Measurements from ENCODE around the gene KCNQ1.

DNA sequence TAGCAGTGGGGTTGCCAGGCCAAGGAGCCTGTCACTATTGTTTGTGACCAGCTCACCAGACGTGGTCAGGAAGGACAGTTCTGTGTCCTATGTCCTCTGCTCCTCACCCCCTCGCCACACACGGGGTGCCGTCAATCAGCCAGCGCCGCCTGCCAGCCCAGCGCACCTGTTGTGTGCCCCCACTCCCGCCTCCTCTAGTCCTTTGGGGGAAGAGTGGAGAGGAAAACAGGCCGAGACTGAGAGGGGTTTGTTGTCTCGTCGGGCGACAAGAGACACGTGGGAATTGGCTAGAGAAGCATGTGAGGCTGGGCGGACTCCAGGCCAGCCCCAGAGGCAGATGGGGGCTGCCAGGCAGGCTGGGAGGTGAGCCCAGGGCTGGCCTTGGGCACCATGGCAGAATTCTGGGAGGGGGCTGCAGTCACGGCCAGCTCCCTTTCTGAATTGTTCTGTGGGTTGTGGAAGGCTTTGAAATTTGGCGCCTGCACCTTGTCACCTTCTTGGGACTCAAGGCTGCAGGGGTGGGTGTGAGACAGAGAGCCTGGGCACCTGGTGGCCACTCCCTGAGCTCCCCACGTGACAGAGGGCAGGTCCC lies 258.1 kb downstream of the KCNQ1 start:
- TF ChIP-seq GATA3 (IDR thresholded peaks at IDR 0.05; ENCODE audit: low read depth, low read length): no peak
- TF ChIP-seq GATA2 (IDR thresholded peaks at IDR 0.05; ENCODE audit: low read depth, low read length): no peak
